ENCODE data around the gene DAB2IP.

The DAB2IP gene

GRCh38 chr9:121767171-121767769 is 115.8 kb downstream of the DAB2IP start:
- no peak for DNase-seq

- no peak for DNase-seq
These were observed 117.1 kb downstream of the DAB2IP start for GRCh38 chr9:121768416-121769015.

- no peak for DNase-seq
These were observed 118.5 kb downstream of the DAB2IP start for GRCh38 chr9:121769939-121770338.

GRCh38 chr9:121770415-121771273 is 119.2 kb downstream of the DAB2IP start:
- DNase-seq: no peak

- DNase-seq: no peak
These were observed 120.0 kb downstream of the DAB2IP start for GRCh38 chr9:121771418-121771817.

GRCh38 chr9:121771851-121772599 is 120.6 kb downstream of the DAB2IP start:
- peak in 1 of 5 donors; percentile 5 for DNase-seq

- peak in 2 of 5 donors; percentile 2 to 9 for DNase-seq
These were observed 121.3 kb downstream of the DAB2IP start for GRCh38 chr9:121772600-121773285.

- peak in 2 of 5 donors; percentile 2 to 8 for DNase-seq
These were observed 122.0 kb downstream of the DAB2IP start for GRCh38 chr9:121773286-121773953.

GRCh38 chr9:121773954-121774714 is 122.7 kb downstream of the DAB2IP start:
- peak in 2 of 5 donors; percentile 5 to 6 for DNase-seq

- peak in 2 of 5 donors; percentile 1 to 6 for DNase-seq
These were observed 123.5 kb downstream of the DAB2IP start for GRCh38 chr9:121774715-121775613.

GRCh38 chr9:121776001-121776738 is 124.7 kb downstream of the DAB2IP start:
- no peak for DNase-seq

GRCh38 chr9:121776739-121777637 is 125.6 kb downstream of the DAB2IP start:
- DNase-seq: no peak

- DNase-seq: no peak
These were observed 127.1 kb downstream of the DAB2IP start for GRCh38 chr9:121778252-121779225.

- DNase-seq: no peak
These were observed 128.1 kb downstream of the DAB2IP start for GRCh38 chr9:121779381-121780117.

- peak in 1 of 5 donors; percentile 7 for DNase-seq
These were observed 129.0 kb downstream of the DAB2IP start for GRCh38 chr9:121780177-121781040.
